ENCODE data around the gene NBEAL2.

- TF ChIP-seq CTCF (IDR thresholded peaks at IDR 0.05) (no peak), POLR2A (IDR thresholded peaks at IDR 0.05) (no peak)
Measured at GRCh38 chr3:46930945-46931403, 48.5 kb upstream of the NBEAL2 start.
